Motor neuron (in vitro differentiated cells): Measurements from ENCODE around the gene SLC25A10. TPM values are rescaled to one million over a fixed set of nuclear protein-coding genes. Genes with fewer than 3 reads are reported as not detected.
"Not testable (repeated sequence)": the region's sequence is repeated elsewhere in the genome, so short reads cannot be mapped to it uniquely, and the experiment has no call there.

Source experiments
- ATAC-seq, 8 experiments: fragments of 200-7000 bp; cut with Tn5 transposase; replicated peaks in 6 of 8; 2 replicates each; pipeline ENCODE4 v1.8.0; 2021; ENCODE audit warnings: mild to moderate bottlenecking in 8 of 8, moderate library complexity in 8 of 8
- H3K27ac ChIP-seq, 2 donors: fragments of 250-450 bp; sonication (Bioruptor Pico); 2 replicates each; pipeline ENCODE4 v1.9.0; 2021; ENCODE audit warnings: antibody characterized with exemption in 2 of 2, mild to moderate bottlenecking in 2 of 2, moderate library complexity in 1 of 2
- H3K4me1 ChIP-seq, 2 donors: fragments of 250-450 bp; sonication (Bioruptor Pico); replicated peaks in 1 of 2; 2 replicates each; pipeline ENCODE4 v1.6.1; 2021; ENCODE audit warnings: antibody characterized with exemption in 2 of 2, mild to moderate bottlenecking in 2 of 2, moderate library complexity in 1 of 2
- H3K4me3 ChIP-seq, 5 donors: fragments of 250-450 bp; sonication (Bioruptor Pico); 2 replicates each; pipeline ENCODE4 v1.9.0; 2021; ENCODE audit warnings: antibody characterized with exemption in 5 of 5, mild to moderate bottlenecking in 5 of 5, moderate library complexity in 4 of 5
- WGBS, 10 experiments: fragments of 450-650 bp; shearing (Covaris generic); methylation state at CpG; one replicate each; pipeline ENCODE4 v1.0.0; 2022; 5-methylcytosine and 5-hydroxymethylcytosine counted together
- in situ Hi-C, 9 experiments: fragments of 400-800 bp; cut with MboI; loops; one replicate each; pipeline ENCODE4 v1.15.0; 2021; ENCODE audit warnings: low sequenced_read_pairs in 9 of 9, low pct_unique_long_range_greater_than_20kb in 2 of 9; ENCODE audit not compliant: unreplicated experiment in 9 of 9
- total RNA-seq, 8 experiments: library from RNA; unstranded; fragments of 300-600 nt; gene quantifications; 2 replicates each; pipeline versions ENCODE4 v1.2.3 to v1.2.4, GENCODE V29; 2022

The SLC25A10 gene
- total RNA-seq, 8 experiments from 2014 or later = 2.4 to 24.9 (median 5.0) TPM

DNA sequence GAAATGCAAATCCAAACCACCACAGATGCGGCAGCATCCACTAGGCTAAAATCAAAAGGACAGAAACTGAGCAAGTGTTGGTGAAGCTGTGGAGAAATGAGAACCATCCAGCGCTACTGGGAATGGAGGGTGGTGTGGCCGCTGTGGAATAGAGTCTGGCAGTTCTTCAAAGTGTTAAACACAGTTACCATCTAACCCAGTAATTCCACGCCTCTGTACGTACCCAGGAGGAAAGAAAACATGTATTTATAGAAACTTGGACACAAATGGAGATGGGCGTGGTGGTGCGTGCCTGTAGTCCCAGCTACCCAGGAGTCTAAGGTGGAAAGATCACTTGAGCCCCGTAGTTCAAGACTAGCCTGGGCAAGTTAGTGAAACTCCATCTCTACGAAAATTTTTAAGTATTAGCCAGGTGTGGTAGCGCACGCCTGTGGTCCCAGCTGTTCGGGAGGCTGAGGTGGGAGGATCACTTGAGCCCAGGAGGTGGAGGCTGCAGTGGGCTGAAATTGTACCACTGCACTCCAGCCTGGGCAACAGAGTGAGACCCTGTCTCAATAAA lies 11.6 kb downstream of the SLC25A10 start:
- WGBS, 10 experiments = 14 to 100% (median 87%) methylated on average over 1 to 11 of the region's 12 CpGs
- H3K4me3 ChIP-seq = no peak overlapping the region
- in situ Hi-C loops = no loop called here
- H3K27ac ChIP-seq = no peak overlapping the region
- ATAC-seq = peak in 2 of 8 experiments; percentile 40 to 60
- peaks cover 0 to 2% of the 10 kb centered on the region in 2 donors for H3K4me1 ChIP-seq

DNA sequence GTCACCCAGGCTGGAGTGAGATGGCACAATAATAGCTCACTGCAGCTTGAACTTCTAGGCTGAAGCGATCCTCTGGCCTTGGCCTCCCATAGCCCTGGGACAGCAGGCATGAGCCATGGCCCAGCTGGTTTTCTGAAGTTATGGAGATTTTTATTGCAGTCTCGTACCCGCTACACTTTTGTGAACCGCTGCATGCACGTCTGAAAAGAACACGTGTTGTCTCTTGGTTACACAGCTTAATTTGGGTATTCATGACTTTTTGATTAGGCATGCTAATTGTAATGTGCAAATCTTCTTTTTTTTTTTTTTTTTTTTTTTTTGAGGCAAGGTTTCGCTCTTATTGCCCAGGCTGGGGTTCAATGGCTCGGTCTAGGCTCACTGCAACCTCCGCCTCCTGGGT lies 13.4 kb downstream of the SLC25A10 start:
- no peak overlapping the region for H3K4me3 ChIP-seq
- no peak overlapping the region for H3K27ac ChIP-seq
- WGBS, 10 experiments = 14 to 100% (median 69%) methylated on average over 1 to 7 of the region's 9 CpGs; no CpG with 5 or more reads in 3 of the 10 experiments
- peaks cover under 1 to 2% of the 10 kb centered on the region in 2 donors for H3K4me1 ChIP-seq
- ATAC-seq = peak in 2 of 8 experiments; percentile 34 to 83
- in situ Hi-C loops = no loop called here

DNA sequence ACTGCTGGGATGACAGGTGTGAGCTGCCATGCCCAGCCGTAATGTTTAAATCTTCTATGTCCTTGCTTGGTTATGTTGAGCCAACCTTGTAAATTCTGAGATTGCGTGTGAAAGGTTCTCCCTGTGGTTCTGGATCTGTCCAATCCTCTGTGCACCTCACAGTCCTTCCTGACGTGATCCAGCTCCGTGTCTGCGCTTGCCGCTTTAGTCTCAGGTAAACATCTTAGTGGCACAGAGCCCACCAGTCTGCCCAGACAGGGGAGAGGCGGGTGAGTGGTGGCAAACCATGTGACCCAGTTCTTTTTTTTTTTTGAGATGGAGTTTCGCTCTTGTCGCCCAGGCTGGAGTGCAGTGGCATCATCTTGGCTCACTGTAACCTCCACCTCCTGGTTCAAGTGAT lies 13.9 kb downstream of the SLC25A10 start:
- Histone ChIP-seq H3K27ac (no peak overlapping the region), H3K4me3 (no peak overlapping the region), H3K4me1 (peaks cover 4 to 7% of the 10 kb centered on the region in 2 donors)
- ATAC-seq = no peak
- WGBS, 10 experiments = 60 to 93% (median 88%) methylated on average over 1 to 5 of the region's 9 CpGs; no CpG with 5 or more reads in 3 of the 10 experiments
- in situ Hi-C loops = no loop called here

DNA sequence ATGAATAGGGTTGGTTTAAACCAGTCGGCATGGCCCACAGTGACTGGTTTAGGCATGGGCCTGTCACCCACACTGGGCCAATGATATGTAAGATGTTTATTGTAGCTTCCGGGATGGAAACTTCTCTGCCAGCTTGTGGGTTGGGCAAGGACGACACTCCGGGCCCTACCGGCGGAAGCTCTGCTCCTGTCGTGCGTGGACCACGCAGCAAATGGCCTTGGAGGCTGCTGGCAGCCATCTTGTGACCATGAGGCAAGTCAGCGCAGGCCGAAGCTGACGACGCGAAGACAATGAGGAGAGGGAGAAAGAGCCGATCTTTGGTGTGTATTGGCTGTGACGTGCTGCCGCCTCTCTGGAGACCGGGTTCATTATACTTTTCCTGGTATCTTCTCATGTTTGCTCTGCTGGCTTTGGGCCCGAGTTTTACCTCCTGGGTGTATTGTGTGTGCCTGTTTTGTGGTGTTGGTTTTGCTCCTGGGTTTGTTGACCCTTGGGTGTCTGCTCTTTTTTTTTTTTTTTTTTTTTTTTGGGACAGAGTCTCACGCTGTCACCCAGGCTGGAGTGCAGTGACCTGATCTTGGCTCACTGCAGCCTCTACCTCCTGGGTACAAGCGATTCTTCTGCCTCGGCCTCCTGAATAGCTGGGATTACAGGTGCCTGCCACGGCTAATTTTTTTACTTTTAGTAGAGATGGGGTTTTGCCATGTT lies 15.4 kb downstream of the SLC25A10 start:
- Histone ChIP-seq H3K27ac (no peak overlapping the region), H3K4me3 (no peak overlapping the region), H3K4me1 (peaks cover 7 to 20% of the 10 kb centered on the region in 2 donors)
- WGBS, 10 experiments = 73 to 100% (median 93%) methylated on average over 1 to 17 of the region's 23 CpGs; no CpG with 5 or more reads in 2 of the 10 experiments
- in situ Hi-C loops = no loop called here
- ATAC-seq = no peak

DNA sequence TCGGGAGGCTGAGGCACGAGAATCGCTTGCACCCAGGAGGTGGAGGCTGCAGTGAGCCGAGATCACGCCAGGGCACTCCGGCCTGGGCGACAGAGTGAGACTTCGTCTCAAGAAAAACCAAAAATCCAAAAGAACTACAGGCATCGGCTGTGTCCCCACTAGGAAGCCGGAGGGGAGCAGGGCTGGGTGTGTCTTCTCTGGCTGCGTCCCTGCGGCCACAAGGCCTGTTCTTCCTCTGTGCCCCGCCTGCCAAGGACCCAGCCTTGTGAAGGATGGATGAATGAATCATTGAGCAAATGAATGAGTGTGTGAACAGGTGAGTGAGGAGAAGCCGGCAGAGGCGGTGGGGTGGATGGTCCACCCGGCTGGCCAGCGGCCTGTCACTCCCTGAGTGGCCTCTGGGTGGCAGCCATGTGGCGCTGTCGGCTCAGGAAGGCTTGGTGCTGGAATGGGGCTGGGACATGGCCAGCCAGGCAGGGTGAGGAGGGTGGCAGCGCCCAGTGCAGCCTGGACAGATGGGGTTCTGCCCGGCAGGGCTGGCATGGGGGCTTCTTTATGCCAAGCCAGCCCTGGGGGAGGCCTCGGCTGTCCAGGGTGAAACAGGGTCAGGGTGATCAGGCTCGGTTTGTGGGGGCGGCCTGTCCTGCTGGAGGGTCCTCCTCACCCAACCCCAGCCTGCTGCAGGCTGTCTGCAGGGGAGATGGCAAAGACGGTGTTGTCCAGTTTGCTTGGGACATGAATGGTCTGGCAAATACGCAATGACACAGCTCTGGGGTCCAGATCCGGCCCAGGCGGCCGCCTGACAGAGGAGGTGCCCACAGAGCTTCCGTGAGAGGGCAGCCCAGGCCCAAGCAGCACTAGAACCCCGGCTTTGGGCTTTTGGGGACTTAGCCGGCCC lies 21.7 kb downstream of the SLC25A10 start:
- Histone ChIP-seq H3K27ac (no peak overlapping the region), H3K4me1 (peaks cover 7 to 20% of the 10 kb centered on the region in 2 donors), H3K4me3 (no peak overlapping the region)
- peak; percentile 52 to 86 (median 74) for ATAC-seq
- in situ Hi-C loops = no loop called here
- 0 to 45% (median 27%) methylated on average over 2 to 8 of the region's 32 CpGs; no CpG with 5 or more reads in 3 of the 10 experiments for WGBS, 10 experiments

DNA sequence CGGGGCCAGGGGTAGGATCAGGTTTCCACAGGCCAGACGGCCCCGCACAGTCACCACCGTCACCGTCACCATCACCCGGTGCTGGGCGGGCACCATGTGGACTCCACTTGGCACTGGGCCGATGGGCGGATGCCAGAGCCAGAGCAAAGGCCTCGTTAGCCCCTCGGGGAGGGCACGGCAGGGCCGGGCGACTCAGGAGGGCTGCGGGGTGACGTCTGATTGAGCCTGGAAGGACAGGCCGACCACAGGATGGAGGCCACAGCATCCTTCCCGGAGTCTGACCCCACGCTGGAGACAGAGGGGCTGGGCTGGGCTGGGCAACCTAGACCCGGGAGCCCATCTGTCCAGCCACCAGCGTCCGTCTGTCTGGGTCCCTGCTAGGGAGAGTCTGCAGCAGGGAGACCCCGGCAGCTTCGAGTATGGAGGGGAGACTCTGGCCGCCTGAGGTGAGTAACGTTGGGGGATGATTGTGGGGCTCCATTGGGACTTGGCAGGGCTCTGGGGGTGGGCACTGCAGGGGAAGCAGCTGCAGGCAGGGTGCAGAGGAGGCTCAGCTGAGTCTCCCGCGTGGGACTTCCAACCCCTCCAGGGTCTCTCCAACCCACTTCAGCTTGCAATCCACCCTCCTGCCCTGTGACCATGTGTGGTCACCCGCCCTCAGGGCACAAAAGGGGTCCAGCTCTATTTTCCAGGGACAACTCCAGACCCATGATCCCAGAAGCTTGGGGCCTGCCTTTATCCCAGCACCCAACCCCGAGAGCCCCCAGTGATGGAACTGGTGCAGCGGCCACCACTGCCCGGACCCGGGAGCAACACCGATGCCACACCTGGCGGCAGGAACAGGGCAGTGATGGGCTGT lies 22.6 kb downstream of the SLC25A10 start:
- no peak for ATAC-seq
- Histone ChIP-seq H3K27ac (no peak overlapping the region), H3K4me1 (peaks cover 7 to 20% of the 10 kb centered on the region in 2 donors), H3K4me3 (no peak overlapping the region)
- WGBS, 10 experiments = 91 to 100% methylated on average over 1 to 6 of the region's 35 CpGs; no CpG with 5 or more reads in 8 of the 10 experiments
- in situ Hi-C loops = no loop called here

DNA sequence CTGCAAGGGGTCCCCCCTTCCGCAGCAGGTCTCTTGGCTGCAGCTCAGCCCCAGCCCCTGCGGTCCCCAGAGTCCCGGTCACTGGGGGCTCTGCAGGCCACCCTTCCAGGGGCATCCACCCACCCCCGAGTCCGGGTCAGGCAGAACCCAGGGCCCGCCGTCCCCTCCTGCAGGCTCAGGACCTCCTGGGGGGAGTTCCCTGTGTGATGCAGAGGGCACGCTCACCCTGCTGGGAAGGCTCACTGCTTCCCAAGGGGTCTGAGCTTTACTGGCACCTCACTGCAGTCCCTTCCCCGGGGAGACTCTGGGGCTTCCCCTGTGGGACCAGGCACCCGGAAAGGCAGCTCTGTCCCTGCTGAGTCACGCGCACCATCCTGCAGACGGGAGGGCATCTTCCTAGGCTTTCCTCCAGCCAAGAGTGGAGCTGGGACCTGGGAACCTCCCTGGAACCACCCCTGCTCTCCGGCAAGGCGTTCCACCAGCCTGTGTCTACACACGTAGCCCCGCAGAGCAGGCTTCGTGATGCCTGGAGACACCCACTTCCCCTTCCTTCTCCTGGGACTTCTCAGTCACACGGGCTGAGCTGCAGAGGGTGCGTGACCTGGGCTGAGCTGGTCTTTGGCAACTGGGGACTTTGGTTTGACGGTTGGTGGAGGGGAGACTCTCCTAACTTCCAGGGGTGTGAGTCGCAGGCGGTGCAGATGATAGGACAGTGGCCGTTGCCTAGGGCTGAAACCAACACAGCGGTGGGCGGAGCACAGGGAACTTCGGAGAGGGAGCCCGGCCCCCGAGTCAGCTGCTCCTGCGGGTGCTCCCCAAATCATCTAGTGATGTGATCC lies 23.4 kb downstream of the SLC25A10 start:
- peak; percentile 15 to 69 (median 38) for ATAC-seq

DNA sequence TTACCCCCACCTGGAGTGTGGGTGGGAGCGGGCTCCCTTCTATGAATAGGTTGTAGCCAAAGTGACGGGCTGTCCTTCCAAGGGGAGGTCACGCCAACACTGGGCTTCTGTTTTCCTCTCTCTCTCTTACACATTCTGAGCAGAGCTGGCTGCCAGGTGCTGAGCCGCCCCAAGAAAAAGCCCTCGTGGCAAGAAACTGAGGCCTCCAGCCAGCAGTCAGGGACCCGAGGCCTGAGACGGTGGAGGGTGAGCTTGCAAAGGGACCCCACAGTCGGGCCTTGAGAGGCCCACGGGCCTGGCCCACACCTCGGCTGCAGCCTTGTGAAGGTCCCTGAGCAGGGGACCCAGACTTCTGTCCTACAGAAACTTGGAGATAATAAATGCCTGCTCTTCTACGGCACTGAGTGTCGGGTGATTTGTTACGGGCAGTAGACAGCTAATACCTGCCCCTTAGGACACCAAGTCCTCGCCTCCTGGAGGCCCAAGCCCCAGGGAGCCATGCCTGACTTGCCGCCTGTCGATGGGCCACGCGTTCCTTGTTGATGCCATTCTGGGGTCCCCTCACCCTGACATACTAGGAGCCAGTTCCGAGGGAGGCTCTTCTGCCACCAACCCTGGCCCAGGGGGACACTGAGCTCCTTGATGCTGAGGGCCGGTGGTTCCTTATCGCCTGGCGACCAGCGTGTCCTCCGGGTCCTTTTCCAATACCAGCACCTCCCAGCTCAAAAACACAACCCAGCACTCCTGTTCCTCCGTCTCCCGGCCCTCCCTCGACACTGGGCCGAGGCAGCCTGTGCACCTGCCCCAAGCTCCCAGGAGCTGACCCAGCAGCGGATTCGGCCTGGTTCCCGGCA lies 26.1 kb downstream of the SLC25A10 start:
- WGBS, 10 experiments = 40 to 90% (median 80%) methylated on average over 2 to 12 of the region's 31 CpGs; no CpG with 5 or more reads in 3 of the 10 experiments
- in situ Hi-C loops = no loop called here
- Histone ChIP-seq H3K4me1 (no peaks in the 10 kb centered on the region), H3K27ac (no peak overlapping the region), H3K4me3 (no peak overlapping the region)
- ATAC-seq = no peak

More for the DNA sequence above, 23.4 kb downstream of the SLC25A10 start:
- in situ Hi-C loops = no loop called here
- peak overlapping the region in 1 of 5 donors; percentile 20 for H3K4me3 ChIP-seq
- no peak overlapping the region for H3K27ac ChIP-seq
- peaks cover 7 to 19% of the 10 kb centered on the region in 2 donors for H3K4me1 ChIP-seq
- 0 to 76% (median 20%) methylated on average over 1 to 7 of the region's 30 CpGs; no CpG with 5 or more reads in 5 of the 10 experiments for WGBS, 10 experiments

DNA sequence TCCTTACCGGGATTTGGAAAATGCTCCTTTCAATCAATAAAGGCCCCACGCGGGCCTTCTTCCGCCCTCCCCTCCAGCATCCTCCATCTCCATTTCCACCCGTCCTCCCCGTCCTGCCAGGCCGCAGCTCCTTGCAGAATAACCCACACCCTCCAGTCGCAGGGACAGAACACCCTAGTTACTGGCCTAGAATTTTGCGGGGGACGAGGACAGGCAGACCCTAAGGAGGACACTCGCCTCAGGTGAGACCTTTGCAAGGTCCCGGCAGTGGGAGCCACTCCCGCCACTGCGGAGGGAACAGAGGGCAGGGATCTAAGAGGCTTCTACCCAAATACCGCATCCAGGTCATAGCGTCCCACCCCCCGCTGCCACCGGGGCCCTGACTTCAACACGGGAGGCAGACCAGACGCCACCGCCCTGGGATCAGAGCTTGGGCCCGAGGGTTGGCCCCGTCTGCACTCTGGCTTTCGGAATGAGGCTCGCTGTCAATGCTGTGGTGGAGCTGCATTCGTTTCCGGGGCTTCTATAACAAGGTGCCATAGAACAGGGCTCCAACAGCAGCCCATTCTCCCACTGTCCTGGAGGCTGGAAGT lies 26.8 kb downstream of the SLC25A10 start:
- no peak overlapping the region for H3K4me3 ChIP-seq
- in situ Hi-C loops = no loop called here
- 49 to 100% (median 58%) methylated on average over 1 to 7 of the region's 27 CpGs; no CpG with 5 or more reads in 5 of the 10 experiments for WGBS, 10 experiments
- no peaks in the 10 kb centered on the region for H3K4me1 ChIP-seq
- H3K27ac ChIP-seq = no peak overlapping the region
- no peak for ATAC-seq

DNA sequence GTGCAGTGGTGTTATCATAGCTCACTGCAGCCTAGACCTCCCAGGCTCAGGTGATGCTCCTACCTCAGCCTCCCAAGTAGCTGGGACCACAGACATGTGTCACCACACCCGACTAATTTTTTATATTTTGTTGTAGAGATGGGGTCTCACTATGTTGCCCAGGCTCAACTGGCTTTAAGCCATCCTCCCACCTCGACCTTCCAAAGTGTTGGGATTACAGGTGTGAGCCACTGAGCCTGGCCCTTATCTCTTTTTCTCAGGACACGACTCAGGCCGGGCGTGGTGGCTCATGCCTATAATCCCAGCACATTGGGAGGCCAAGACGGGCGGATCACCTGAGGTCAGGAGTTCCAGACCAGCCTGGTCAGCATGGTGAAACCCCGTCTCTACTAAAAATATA lies 27.5 kb downstream of the SLC25A10 start:
- H3K4me3 ChIP-seq, H3K27ac ChIP-seq, ATAC-seq, in situ Hi-C loops, H3K4me1 ChIP-seq: not testable (repeated sequence)
- WGBS, 10 experiments = 43 to 86% (median 68%) methylated on average over 1 to 7 of the region's 8 CpGs; no CpG with 5 or more reads in 2 of the 10 experiments
